GM18511 (cell line): ENCODE data around the gene AP3S1.

Experiments
- ATAC-seq: cut with Tn5 transposase; IDR thresholded peaks from one replicate; pipeline ENCODE4 v1.9.1; 2021; ENCODE audit warnings: mild to moderate bottlenecking, moderate library complexity; ENCODE audit not compliant: unreplicated experiment

The AP3S1 gene

DNA sequence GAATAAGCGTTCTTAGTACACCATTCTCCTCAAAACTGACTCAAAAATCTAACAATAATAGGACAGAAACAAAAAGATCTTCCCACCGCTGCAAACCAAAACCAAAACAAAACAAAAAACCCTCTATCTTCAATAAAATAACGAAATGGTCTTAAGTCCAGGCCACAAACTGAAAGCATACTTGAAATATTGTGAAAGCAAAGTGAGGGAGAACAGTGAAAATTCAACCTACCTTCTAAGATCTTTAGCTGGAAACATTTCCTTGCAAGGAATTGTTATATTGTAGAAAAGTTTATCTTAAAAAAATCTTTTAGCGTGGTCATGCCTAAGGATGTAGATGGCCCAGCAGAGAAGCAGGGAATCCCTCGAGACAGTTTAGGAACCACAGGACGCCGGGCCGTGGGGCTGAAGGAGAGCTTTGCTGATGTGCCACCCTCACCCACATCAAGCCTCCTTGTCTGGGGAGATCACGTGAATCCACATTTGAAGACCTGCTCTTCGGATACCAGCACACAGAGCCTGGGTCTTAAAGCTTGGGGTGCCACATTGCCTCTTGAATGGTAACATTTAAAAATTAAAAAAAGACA, 92.7 kb downstream of the AP3S1 start:
- ATAC-seq = no peak

- no peak for ATAC-seq
These were observed 94.3 kb downstream of the AP3S1 start for GRCh38 chr5:115936031-115936430.

- no peak for ATAC-seq
These were observed 97.3 kb downstream of the AP3S1 start for GRCh38 chr5:115939059-115939458.

DNA sequence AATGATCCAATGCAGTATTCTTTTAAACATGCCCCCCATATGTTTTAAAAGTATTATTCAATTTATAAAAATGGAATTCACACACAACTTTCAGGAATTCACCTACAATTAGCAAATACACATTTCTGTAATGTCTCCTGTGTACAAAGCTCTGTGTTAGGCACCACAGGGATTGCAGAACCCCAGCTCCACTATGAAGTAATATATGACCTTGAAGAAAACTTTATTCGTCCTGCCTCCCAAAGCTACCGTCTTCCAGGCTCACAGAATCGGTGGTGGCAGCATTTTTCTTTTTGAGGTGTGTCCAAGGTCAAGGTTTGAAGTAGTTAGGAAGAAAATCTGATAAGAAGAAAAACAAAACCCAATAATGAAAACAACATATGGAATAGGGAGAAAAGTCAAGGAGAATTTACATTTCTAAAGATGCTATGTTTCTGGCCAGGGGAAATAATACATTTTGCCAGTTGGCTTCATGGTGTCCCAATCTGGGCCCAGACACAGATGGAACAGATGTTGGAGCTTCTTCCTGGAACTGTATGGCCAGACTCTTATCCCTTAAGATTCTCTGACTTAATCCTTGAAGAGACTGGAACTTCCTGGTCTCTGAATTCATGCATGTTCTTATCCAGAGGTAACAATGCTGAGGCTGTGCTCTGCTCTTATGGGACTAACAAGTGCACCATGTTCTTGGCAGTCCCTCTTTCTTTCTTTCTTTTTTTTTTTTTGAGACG, 98.5 kb downstream of the AP3S1 start:
- ATAC-seq = no peak

GRCh38 chr5:115941051-115941675, 99.4 kb downstream of the AP3S1 start:
- no peak for ATAC-seq

- no peak for ATAC-seq
These were observed 102.8 kb downstream of the AP3S1 start for GRCh38 chr5:115944501-115944900.

GRCh38 chr5:115946655-115947054, 104.9 kb downstream of the AP3S1 start:
- no peak for ATAC-seq

DNA sequence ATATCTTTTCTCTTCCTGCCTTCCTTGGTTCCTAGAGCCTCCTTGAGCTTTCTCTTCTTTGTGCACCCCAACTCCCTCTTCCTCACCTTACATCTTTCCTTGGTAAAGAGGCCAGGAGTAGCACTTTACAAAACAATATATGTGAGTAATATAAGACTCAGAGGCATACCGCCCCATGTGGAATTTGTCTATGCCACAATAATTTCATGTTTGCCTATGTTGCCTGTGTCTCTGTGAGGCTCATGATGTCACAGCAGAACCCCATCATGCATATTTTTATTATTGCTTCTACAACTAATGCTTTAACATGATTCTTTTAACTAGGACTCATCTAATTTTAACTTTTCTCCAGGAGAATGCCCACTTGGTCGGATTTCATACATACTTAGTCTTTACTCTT, 105.5 kb downstream of the AP3S1 start:
- no peak for ATAC-seq

DNA sequence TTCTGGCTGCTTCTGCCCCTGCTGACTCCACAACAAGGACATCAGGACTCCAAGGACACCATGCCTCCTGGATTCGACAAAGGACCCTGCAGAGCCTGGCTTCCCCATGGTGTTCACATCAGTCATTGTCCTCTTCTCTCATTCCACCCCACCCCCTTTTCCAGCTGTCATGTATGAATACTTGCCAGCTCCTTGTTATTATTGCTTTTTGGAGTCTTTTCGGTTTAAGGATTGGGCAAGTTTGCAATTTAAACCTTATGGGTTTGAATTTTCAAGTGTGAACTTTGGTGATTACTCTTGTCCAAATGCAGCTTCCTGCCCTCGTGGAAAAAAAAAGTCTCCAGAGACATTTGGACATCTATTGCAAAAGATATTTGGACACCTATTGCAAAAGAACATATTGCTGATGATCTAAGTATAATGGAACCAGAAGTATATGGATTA, 106.4 kb downstream of the AP3S1 start:
- no peak for ATAC-seq

DNA sequence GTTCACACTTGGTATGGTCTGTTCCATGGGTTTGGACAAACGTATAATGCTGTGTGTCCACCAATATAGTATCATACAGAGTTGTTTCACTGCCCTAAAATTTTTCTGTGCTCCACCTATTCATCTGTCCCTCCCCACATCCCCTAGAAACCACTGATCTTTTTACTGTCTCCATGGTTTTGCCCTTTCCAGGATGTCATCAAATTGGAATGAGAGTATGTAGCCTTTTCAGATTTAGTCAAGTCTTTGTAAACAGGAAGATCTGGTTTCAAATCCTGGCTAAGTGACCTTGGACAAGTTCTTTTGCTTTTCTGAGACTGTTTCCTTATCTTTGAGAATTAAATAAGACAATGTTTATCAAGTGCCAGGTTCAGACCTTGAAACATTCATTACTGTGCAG, 107.4 kb downstream of the AP3S1 start:
- ATAC-seq = no peak

DNA sequence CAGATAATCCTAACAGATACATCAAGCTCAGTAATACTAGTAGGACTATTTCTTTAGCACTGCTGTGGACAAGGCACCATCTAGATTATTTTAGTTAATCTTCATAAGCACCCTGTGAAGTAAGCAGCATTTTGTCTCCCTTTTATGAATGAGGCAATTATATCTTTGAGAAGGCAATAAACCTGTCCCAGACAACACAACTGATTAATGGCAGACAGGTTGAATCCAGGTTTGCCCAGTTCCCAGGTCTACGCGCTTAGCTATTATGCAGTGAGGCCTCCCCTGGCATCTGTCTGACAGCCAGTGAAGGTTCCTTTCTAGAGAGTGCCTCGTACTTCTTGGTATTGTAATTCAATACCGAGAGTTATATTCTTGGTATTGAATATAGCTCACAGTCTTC, 110.9 kb downstream of the AP3S1 start:
- ATAC-seq = no peak

DNA sequence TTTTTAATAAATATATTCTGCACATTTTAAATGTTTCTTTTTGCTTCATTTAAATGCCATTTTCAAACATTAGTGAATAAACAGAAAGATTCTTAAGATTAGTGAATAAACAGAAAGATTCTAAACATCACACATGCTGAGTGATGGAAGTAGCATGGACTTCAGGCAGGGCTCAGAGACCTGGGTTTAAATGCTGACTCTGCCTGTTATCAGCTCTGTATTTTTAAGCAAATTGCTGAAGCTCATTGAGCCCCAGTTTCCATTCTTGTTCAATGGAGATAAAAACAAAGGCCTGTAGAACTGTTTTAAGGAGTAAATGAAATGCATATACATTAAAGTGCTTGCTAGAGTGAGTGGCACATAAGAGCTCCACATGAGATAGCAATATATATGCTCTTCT, 112.4 kb downstream of the AP3S1 start:
- no peak for ATAC-seq

DNA sequence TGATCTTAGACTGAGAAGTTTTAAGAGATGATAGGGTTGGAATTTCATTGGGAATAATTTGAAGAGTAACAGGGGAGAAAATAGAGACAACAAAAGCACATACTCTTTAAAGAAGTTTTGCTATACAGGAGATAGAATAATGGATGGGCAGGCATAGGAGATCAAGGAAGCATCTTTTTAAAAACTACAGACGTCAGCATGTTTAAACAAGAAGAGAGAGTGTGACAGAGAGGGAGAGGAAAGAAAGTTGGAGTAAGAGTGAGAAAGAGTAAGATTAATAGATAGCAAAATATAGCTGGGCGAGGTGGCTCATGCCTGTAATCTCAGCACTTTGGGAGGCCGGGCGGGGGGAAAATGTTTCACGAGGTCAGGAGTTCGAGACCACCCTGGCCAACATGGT, 115.2 kb downstream of the AP3S1 start:
- ATAC-seq = no peak

DNA sequence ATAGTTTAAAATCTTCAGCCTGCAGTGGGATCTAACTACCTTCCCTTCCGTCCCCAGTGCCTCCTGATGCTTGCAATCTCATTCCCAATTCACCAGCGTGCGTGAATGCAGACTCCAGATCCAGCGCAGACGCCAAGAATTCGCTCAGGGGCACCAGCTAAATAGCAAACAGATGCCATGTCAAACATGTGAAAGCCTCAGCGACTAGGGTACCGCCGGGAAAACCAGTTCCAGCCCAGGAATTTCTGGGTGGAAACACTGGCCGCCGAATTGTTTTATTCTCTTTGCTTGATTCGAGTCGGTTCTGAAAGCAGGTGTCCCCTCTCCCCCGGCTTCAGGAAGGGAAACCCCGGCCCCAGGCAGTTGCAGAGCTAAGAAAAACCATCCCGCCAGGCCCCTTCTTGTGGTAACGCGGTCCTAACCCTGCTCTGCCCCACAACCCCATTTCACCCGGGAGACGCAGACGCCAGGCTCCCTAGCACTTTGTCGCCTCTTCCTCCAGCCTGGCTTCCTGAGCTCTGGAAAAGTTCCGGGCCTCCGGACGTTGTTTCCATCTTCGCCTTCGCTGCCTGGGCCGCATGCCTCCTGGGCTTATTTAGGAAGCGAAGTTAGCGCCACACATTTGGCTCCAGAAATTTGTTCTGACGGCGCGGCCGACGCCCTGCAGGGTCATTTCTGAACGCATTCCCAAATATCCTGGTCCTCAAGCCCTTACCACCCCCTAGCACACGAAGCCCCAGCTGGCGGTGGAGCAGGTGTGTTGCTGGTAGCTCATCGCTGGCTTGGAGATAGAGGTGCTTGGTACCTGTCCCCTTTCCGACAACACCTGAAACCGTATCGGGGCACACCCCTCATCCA, 119.9 kb downstream of the AP3S1 start:
- ATAC-seq = no peak

DNA sequence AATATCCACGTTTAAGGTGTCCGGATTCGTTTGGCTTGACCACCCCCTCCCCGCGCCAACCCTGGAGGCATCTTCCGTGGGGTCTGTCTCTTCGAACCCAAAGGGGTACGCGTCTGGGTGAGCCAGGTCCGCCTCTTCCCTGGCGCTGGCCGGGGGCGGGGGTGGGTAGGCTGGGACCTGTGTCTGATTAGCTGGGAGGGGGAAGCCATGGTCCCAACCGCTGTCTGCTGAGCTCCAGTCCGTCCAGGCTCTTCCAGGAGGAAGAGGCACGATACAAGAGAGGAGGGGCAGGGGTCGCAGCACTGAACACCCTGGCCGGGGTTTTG, 120.5 kb downstream of the AP3S1 start, which contains the start of gene LVRN:
LVRN (plus strand) TSS at position 237 of the 326 bp plus-strand sequence. CDS start 143 bp downstream, outside the sequence.
- ATAC-seq = no peak

DNA sequence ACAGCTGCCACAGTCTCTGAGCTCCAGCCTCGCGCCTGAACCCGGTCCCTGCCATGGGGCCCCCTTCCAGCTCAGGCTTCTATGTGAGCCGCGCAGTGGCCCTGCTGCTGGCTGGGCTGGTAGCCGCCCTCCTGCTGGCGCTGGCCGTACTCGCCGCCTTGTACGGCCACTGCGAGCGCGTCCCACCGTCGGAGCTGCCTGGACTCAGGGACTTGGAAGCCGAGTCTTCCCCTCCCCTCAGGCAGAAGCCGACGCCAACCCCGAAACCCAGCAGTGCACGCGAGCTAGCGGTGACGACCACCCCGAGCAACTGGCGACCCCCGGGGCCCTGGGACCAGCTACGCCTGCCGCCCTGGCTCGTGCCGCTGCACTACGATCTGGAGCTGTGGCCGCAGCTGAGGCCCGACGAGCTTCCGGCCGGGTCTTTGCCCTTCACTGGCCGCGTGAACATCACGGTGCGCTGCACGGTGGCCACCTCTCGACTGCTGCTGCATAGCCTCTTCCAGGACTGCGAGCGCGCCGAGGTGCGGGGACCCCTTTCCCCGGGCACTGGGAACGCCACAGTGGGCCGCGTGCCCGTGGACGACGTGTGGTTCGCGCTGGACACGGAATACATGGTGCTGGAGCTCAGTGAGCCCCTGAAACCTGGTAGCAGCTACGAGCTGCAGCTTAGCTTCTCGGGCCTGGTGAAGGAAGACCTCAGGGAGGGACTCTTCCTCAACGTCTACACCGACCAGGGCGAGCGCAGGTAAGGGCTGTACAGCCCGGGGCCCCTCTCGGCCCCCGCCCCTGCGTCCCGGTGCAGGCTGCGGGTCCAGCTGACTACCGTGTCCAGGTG, 121.0 kb downstream of the AP3S1 start:
- no peak for ATAC-seq

DNA sequence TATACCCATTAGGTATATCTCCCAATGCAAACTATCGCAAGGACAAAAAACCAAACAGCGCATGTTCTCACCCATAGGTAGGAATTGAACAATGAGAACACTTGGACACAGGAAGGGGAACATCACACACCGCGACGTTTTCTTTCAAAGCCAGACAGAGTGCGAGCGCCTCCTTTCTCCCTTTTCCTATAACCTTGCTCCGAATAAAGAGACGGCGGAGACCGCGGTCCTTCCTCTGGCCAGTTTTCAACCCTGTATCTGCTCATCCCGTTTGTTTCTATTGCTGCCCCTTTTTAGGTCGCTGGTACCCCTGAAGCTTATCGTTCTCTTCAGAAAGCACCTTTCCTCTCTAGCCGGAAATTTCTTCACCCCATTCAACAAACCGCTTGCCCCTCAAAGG, 121.8 kb downstream of the AP3S1 start:
- no peak for ATAC-seq
